ENCODE data around the gene OR7G2. TPM values are rescaled to one million over a fixed set of nuclear protein-coding genes. Genes with fewer than 3 reads are reported as not detected.
"Not testable (repeated sequence)": the region's sequence is repeated elsewhere in the genome, so short reads cannot be mapped to it uniquely, and the experiment has no call there.

The OR7G2 gene
- total RNA-seq, 1 donor from 2014 or later: not detected

DNA sequence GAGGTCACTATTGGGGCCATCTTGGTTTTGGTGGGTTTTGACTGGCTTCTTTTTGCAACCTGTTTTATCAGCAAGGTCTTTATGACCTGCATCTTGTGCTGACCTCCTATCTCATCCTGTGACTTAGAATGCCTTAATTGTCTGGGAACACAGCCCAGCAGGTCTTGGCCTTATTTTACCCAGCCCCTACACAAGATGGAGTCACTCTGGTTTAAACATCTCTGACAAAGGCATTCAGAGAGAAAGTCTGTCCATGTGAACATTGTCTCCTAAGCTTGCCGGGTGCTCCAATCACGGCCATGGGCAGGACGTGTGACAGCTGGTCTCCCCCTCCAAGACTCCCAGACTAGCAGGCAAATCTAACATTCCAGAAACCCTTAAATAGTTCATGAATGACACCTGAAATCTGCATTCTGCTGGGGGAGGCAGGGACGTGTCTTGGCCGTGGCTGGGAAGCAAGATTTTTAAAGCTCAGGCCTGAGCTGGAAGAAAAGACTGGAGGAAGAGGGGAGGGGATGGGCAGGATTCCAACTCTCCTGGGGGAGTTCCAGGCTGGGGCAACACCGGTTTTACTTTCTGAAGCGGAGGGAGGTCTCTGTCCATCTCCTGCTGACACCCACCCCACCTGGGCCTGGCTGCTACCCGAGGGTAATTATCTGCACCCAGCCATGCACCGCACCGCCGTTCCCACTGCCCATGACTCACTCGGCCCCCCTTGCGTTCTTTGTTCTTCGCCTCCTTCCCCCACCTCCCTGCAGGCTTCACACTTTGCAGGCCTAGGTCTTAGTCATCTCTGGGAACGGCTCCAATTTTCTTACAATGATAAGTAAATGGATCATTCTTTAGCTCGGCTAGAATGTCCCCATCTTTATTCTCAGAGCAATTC is 32.0 kb downstream of the OR7G2 start:
- peak; percentile 93 for DNase-seq (ENCODE audit: low read depth, low spot score)

DNA sequence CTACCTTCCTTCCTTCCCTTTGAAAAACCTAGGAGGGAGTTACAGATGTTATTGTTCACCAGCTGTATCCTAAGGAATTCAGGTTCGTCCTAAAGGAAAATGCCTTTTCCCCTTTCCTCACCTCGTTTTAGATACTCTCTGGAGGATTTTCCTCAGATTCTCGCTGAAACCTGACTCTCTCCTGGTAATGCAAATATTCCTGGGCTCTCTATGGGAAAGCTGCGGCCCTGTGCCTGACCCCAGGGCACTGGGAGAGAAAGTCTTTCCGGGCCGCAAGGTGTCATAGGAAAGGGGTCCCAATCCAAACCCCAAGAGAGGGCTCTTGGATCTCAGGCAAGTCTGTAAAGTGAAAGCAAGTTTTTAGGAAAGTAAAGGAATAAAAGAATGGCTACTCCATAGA is 33.5 kb downstream of the OR7G2 start:
- DNase-seq (ENCODE audit: low read depth, low spot score): no peak

DNA sequence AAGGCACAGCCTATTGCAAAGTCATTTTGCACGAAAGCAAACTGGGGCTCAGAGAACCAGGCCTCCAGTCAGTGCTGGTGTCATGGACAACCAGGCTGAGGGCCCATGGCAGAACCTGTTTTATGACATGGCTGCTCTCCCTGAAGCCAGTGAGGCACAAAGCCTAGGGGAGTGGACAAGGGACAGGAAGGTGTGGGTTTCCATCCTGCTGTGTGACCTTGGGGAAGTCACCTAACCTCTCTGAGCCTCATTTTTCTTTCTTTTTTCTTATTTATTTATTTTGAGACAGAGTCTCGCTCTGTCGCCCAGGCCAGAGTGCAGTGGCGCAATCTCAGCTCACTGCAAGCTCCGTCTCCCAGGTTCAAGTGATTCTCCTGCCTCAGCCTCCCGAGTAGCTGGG is 35.6 kb downstream of the OR7G2 start:
- not testable (repeated sequence) for DNase-seq (ENCODE audit: low read depth, low spot score)

DNA sequence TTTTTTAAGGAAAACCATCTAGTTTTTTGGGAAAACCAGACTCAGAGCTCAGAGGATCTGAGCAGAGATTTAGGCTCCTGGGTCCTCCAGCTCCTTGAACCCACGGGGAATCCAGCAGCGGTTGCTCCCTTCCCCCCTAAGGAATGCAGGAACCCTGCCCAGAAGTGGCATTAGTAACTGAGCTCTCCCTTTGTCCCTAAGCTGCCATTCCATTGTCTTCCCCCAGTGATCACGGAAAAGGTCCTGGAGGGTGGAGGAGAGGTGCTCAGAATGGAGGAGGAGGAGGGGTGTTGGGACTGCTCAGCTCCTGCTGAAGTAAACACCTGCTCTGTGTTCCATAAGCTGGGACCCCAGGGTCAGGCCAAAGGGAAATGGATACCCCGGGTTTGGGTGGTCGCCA is 37.2 kb downstream of the OR7G2 start:
- no peak for DNase-seq (ENCODE audit: low read depth, low spot score)

DNA sequence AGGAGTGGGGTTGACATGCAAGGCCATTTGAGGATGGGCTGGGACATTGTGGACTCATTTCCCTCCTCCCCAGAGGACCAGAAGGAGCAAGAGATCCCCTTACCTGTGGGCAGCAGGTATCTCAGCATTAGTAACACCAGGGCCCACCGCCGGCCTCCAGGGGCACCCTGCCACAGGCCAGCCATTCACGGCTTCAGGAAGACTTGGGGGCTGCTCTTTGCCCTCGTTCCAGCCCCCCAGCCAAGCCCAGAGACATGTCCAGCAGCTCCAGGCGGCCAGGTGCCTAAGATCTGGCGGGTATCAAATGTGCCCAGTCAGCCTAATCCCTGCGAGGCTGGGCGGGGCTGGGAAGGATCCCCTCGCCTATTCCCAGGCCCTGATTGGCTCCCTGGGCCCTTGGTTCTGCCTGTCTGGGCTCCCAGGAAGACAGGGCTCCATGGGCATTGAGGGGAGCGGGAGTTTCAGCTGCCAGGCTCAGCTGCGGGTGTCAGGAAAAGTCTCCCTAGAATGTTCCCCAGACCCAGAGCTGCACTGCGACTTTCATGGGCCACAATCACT is 41.7 kb downstream of the OR7G2 start:
- no peak for DNase-seq (ENCODE audit: low read depth, low spot score)

DNA sequence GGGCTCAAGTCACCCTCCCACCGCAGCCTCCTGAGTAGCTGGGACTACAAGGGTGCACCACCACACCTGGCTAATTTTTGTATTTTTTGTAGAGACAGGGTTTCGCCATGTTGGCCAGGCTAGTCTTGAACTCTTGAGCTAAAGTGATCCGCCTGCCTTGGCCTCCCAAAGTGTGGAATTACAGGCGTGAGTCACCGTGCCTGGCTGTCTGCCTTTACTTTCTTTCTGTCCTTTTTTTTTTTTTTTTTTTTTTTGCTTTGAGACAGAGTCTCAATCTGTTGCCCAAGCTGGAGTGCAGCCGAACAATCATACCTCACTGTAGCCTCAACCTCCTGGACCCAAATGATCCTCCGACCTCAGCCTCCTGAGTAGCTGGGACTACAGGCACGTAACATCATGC is 45.4 kb downstream of the OR7G2 start:
- DNase-seq (ENCODE audit: low read depth, low spot score): no peak

DNA sequence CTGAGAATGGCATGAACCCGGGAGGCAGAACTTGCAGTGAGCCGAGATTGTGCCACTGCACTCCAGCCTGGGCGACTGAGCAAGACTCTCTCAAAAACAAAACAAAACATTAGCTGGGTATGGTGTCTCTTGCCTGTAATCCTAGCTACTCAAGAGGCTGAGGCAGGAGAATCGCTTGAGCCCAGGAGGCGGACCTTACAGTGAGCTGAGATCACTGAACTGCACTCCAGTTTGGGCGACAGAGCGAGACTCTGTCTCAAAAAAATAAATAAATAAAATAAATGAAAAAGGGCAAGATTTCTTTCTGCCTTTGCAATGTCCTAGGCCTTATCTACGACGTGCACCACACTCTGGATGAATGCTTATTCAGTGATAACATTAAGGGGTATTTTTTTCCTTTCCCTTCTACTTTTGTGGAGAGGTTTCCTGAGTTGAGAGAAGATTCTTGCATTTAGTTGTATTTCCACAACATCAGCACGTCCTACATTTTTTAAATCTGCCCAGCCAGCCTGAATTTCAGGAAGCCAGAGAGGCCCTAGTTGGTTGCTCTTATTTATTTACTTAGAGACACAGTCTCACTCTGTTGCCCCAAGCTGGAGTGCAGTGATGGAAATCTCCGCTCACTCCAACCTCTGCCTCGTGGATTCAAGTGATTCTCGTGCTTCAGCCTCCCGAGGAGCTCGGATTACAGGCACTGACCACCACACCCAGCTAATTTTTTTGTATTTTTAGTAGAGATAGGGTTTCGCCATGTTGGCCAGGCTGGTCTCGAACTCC is 46.5 kb downstream of the OR7G2 start:
- DNase-seq (ENCODE audit: low read depth, low spot score): no peak

DNA sequence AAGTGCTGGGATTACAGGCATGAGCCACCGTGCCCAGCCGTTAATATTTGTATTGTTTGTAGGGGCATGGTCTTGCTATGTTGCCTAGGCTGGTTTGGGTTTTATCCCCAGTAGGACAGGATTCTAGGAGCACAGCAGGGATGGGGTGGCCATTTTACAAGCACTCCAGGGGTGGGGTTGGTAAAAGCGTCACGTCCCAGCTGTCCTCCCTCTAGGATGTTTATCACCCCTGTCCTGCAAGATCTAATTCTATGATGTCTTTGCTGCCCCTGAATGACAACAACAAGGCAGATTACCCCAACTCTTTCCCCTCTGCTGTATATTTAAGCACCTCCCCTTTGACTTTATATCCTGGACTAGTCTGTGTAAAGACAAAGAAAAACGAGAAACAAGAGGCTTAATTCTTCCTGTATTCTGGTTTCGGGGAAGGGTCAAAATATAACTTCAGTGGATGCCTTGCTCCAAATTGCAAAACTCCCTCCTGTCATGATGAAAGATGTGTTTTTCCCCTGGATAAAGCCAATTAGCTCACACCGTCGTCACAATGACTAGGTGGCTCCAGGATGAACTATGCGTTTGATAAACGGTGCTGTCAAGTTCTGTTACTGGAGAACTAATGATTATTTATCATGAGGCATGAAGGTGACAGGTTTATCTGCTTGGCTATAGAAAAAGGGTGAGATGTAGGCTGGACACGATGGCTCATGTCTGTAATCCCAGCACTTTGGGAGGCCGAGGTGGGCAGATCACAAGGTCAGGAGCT is 48.2 kb downstream of the OR7G2 start:
- no peak for DNase-seq (ENCODE audit: low read depth, low spot score)

DNA sequence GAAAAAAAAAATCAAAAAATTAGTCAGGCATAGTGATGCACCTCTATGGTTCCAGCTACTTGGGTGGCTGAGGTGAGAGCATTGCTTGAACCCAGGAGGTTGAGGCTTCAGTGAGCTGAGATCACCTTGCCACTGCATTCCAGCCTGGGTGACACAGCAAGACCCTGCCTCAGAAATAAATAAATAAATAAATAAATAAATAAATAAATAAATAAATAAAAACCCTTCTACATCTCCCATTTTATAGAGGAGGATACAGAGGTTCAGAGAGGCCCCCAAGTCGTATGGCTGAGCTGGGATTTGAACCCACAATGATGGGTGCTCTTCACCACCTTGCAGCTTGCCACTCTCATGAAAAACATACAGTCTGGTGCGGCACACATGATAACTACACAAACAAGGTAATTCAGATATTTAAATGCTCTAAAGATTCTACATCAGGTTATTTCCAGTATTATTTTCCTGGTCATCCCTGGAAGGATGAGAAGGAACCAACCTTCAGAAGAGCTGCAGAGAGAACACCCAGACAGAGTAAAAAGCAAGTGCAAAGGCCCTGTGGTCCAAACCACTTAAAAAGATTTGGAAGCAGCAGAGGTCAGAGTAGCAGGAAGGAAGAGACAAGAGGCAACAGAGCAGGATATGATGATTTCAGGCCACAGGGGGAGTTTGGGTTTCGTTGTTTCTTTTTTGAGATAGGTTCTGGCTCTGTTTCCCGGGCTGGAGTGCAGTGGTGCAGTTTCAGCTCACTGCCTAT is 49.6 kb downstream of the OR7G2 start:
- no peak for DNase-seq (ENCODE audit: low read depth, low spot score)

DNA sequence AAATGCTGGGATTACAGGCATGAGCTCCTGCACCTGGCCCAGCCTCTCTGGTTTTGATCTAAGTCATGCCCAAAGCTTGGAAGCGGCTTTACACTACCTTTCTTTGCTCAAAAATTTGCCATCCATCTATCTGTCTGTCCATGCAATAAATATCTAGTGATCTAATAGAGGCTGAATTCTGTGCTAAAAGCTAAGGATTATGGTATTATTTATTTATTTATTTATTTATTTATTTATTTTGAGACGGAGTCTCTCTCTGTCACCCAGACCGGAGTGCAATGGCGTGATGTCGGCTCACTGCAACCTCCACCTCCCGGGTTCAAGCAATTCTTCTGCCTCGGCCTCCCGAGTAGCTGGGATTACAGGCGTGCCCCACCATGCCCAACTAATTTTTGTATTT is 51.1 kb downstream of the OR7G2 start:
- not testable (repeated sequence) for DNase-seq (ENCODE audit: low read depth, low spot score)

DNA sequence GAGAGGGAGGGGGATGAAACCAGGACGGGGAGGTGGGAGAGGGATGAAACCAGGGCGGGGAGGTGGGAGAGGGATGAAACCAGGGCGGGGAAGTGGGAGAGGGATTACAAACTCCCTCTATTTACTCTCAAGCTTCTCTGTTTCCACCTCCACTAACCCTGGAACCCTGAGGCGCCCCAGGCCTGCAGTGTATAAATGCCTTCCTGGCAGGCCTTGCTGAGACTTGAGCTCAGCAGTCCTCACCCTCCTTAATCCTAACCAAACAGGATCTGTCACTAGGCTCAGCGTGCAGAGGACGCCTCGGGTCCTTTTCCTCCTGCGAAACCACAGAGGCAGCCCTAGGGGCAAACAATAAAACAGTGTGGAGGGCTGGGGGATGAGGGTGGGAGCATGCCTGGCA is 52.5 kb downstream of the OR7G2 start:
- DNase-seq (ENCODE audit: low read depth, low spot score): no peak

DNA sequence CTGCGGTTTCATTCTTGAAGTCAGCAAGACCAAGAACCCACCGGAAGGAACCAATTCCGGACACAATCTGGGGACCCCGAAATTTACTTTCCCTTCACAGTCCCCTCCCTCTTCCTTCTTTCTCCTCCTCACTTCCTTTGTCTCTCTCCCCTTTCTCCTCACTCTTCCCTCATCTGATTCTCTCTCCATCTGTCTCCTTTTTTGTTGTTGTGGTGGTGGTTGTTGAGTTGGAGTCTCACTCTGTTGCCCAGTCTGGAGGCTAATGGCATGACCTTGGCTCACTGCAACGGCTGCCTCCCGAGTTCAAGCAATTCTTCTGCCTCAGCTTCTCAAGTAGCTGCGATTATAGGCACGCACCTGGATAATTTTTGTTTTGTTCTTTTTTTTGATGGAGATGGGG is 53.1 kb downstream of the OR7G2 start:
- no peak for DNase-seq (ENCODE audit: low read depth, low spot score)

DNA sequence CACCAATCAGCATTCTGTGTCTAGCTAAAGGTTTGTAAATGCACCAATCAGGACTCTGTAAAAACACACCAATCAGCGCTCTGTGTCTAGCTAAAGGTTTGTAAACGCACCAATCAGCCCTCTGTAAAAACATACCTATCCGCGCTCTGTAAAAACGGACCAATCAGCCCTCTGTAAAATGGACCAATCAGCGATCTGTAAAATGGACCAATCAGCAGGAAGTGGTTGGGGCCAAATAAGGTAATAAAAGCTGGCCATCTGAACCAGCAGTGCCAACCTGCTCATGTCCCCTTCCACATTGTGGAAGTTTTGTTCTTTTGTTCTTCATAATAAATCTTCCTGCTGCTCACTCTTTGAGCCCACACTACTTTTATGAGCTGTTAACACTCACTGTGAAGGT is 53.6 kb downstream of the OR7G2 start:
- DNase-seq (ENCODE audit: low read depth, low spot score): not testable (repeated sequence)

DNA sequence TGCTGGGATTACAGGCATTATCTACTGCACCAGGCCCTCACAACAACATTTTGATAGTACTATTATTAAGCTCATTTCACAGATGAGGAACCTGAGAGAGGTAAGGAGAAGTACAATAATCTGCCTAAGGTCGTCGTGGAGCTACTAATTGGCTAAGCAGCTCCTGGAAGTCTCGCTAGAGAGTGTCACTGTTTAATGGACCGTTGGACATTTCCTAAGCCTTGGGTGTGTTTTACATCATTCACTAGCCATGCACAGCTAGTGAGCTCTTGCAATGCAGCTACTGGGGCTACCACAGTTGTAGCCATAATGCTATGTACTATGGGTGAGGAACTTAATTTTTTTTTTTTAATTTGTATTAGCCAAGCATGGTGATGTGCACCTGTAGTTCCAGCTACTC is 54.4 kb downstream of the OR7G2 start:
- DNase-seq (ENCODE audit: low read depth, low spot score): no peak

Other genes starting within 250 kb of the OR7G2 start
- under 0.01 TPM in 1 of 2 replicates, not detected in the other for gene MUC16, start 97.1 kb downstream of the OR7G2 start, total RNA-seq
- not detected in 2 replicates for gene OR1M1, start 20.4 kb downstream of the OR7G2 start, total RNA-seq
- gene OR7G1, start 8.3 kb upstream of the OR7G2 start, total RNA-seq: not detected in 2 replicates
- not detected in 2 replicates for gene OR7G3, start 19.5 kb upstream of the OR7G2 start, total RNA-seq
- gene ZNF317, start 32.9 kb upstream of the OR7G2 start, total RNA-seq: 13.9 and 17.2 TPM in 2 replicates
- not detected in 2 replicates for gene OR7D2, start 71.5 kb upstream of the OR7G2 start, total RNA-seq
- gene OR7D4, start 112.1 kb upstream of the OR7G2 start, total RNA-seq: not detected in 2 replicates
- not detected in 2 replicates for gene OR7E24, start 143.5 kb upstream of the OR7G2 start, total RNA-seq
- 3.9 and 6.0 TPM in 2 replicates for gene ZNF699, start 202.4 kb upstream of the OR7G2 start, total RNA-seq
- gene ZNF559, start 216.7 kb upstream of the OR7G2 start, total RNA-seq: 7.6 and 11.5 TPM in 2 replicates

Data from pulmonary artery endothelial cell (primary cell).